ENCODE data around the gene ZSCAN16. TPM values are rescaled to one million over a fixed set of nuclear protein-coding genes. Genes with fewer than 3 reads are reported as not detected.
A peak's percentile ranks its signal among the peaks of the same experiment; 100 is the strongest.

Gene ZSCAN16
- total and polyA plus RNA-seq, 9 of the 15 experiments (the other 6 are each of a cell fraction or from before 2014, with no cell fraction given) = 0.08 TPM; not detected in 8

DNA sequence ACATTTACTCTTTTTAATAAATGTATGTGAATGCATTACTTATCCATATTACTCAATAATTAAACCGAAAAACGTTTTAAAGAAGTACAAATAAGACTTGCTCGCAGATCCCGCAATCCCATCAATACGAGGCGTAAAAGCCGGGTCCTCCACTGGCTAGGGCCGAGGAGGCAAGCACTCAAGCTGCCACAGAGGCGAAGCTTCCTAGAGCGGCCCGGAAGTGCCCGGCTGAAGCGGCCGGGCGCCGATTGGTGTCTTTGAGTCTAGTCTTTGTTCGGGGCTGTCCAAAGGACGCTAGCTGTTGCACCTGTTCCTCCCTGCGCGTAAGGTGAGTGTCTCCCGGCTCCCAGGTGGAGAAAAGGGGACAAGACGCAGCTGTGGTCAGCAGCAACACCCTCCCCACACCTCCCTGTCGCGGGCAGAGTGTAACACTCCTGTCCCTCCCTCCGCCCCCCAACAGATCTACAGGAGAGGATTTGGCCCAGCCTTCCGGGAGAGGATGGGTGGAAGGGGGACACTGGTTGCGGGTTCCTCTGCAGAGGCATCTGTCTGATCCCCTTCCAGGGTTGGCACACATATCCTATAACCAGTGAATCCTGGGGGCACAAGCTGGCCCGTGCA is at the start of gene ZSCAN16 (continued):
- no peak for TF ChIP-seq SIRT6 (IDR thresholded peaks at IDR 0.05; ENCODE audit: low read depth, low read length)
- peak; percentile 23; the same call in 1 of the 2 replicates for TF ChIP-seq PHF8 (IDR thresholded peaks at IDR 0.05; ENCODE audit: borderline replicate concordance, low read length)
- no peak for TF ChIP-seq SAP30 (IDR thresholded peaks at IDR 0.05; ENCODE audit: borderline replicate concordance, insufficient read depth, low read depth, low read length, poor library complexity, severe bottlenecking)
- no peak for TF ChIP-seq FOXK2 (conservative IDR thresholded peaks at IDR 0.05 in 1 of 2, IDR thresholded peaks at IDR 0.05 in 1 of 2; ENCODE audit: low read depth in 2 of 2)
- TF ChIP-seq SMAD3 (CRISPR knock-in tag; conservative IDR thresholded peaks at IDR 0.05) = no peak
- TF ChIP-seq ZNF134 (CRISPR knock-in tag; conservative IDR thresholded peaks at IDR 0.05) = no peak
- no peak for TF ChIP-seq ZFP36 (IDR thresholded peaks at IDR 0.05; ENCODE audit: low read depth, low read length, partially characterized antibody)
- TF ChIP-seq, protein P1, sequence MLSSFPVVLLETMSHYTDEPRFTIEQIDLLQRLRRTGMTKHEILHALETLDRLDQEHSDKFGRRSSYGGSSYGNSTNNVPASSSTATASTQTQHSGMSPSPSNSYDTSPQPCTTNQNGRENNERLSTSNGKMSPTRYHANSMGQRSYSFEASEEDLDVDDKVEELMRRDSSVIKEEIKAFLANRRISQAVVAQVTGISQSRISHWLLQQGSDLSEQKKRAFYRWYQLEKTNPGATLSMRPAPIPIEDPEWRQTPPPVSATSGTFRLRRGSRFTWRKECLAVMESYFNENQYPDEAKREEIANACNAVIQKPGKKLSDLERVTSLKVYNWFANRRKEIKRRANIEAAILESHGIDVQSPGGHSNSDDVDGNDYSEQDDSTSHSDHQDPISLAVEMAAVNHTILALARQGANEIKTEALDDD (IDR thresholded peaks at IDR 0.05) = no peak
- no peak for TF ChIP-seq SPI1 (IDR thresholded peaks at IDR 0.05; ENCODE audit: borderline replicate concordance, low read depth, low read length)
- no peak for TF ChIP-seq GTF2E2 (tag; IDR thresholded peaks at IDR 0.05)
- peak; percentile 58; the same call in 1 of the 2 replicates for TF ChIP-seq GABPB1 (CRISPR knock-in tag; IDR thresholded peaks at IDR 0.05)
- TF ChIP-seq, protein P2, sequence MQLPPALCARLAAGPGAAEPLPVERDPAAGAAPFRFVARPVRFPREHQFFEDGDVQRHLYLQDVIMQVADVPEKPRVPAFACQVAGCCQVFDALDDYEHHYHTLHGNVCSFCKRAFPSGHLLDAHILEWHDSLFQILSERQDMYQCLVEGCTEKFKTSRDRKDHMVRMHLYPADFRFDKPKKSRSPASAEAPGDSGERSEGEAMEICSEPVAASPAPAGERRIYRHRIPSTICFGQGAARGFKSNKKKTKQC (CRISPR knock-in tag; IDR thresholded peaks at IDR 0.05) = no peak
